Prostate gland (tissue), 2 donors: ENCODE data around the gene SCAF11. TPM values are rescaled to one million over a fixed set of nuclear protein-coding genes. Genes with fewer than 3 reads are reported as not detected.

ENCODE experiments used
- DNase-seq: peaks from one replicate; pipeline ENCODE4 v3.0.0-alpha.2; 2019; ENCODE audit warnings: low spot score
- H3K27ac ChIP-seq, 2 donors: fragments of 200-600 bp; sonication (generic); 2 replicates each; pipeline ENCODE4 v1.5.1; 2017 to 2019
- H3K27me3 ChIP-seq: fragments of 200-600 bp; sonication (generic); replicated peaks from 2 replicates; pipeline ENCODE4 v1.5.1; 2019; ENCODE audit not compliant: insufficient read depth
- H3K36me3 ChIP-seq, 2 donors: fragments of 200-600 bp; sonication (generic); 1 replicate in 1 of 2; 2 replicates in 1 of 2; pipeline versions ENCODE4 v1.5.1 to v1.8.1; 2017 to 2019
- H3K4me1 ChIP-seq: fragments of 200-600 bp; sonication (generic); replicated peaks from 2 replicates; pipeline ENCODE4 v1.5.1; 2019
- H3K4me3 ChIP-seq, 2 donors: fragments of 200-600 bp; sonication (generic); 2 replicates each; pipeline ENCODE4 v1.5.1; 2017 to 2019
- H3K9me3 ChIP-seq: fragments of 200-600 bp; sonication (generic); 2 replicates; pipeline ENCODE4 v1.5.1; 2017
- CTCF ChIP-seq, 4 experiments: fragments of 200-600 bp in 2 of 4; fragments of 450-650 bp in 2 of 4; sonication (generic) in 2 of 4; IDR thresholded peaks; 1 replicate in 3 of 4; 2 replicates in 1 of 4; pipeline ENCODE4 v1.5.1; 2016 to 2019; ENCODE audit warnings: antibody characterized with exemption in 4 of 4, mild to moderate bottlenecking in 2 of 4, moderate library complexity in 2 of 4
- POLR2A ChIP-seq: fragments of 450-650 bp; IDR thresholded peaks from one replicate; pipeline ENCODE4 v1.6.1; 2016; ENCODE audit warnings: antibody characterized with exemption, mild to moderate bottlenecking
- POLR2AphosphoS5 ChIP-seq: sonication (generic); formaldehyde crosslinking; IDR thresholded peaks from one replicate; pipeline ENCODE4 v1.6.1; 2017; ENCODE audit warnings: antibody characterized with exemption
- WGBS: methylation state at CpG from one replicate; pipeline ENCODE4 v1.1.5; 2018; 5-methylcytosine and 5-hydroxymethylcytosine counted together
- intact Hi-C: fragments of 100-400 bp; cut with DNase I; formaldehyde crosslinking; loops from one replicate; pipeline ENCODE4 v1.14.2; 2022
- total RNA-seq, 2 donors: library from RNA; depleted of rRNA; stranded (reverse); fragments of >200 nt; gene quantifications; one replicate each; pipeline ENCODE4 v1.1.0, GENCODE V29; 2016

SCAF11 gene
- total RNA-seq, 2 donors from 2014 or later, result 144 to 171 TPM

DNA sequence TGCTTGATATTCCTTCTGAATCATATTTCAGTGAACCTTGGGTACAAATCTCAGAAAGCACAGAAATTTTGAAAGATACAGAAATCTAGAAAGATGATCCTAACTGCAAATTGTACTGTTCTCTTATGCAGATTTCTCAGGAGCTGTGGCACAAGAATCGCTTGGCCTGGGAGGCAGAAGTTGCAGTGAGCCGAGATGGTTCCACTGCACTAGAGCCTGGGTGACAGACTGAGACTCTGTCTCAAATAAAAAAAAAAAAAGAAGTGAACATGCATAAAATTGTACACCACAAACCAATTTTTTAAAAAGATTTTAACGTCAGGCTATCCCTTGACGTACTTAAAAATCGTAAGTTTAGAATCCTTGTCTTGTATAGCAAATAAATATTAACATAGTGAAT lies 31.3 kb downstream of the SCAF11 start:
- H3K36me3 ChIP-seq, result peaks cover 0 to 3% of the 10 kb centered on the region in 2 donors
- intact Hi-C loops, result no loop called here
- WGBS, result 85% methylated on average over 5 of the region's 5 CpGs
- no peaks in the 10 kb centered on the region for H3K4me1 ChIP-seq
- no peak for DNase-seq
- no peaks in the 10 kb centered on the region for H3K27me3 ChIP-seq
- H3K27ac ChIP-seq, result no peak overlapping the region
- no peak overlapping the region for H3K4me3 ChIP-seq
- no peaks in the 10 kb centered on the region for H3K9me3 ChIP-seq
- TF ChIP-seq POLR2AphosphoS5 (no peak), CTCF (IDR thresholded peaks at IDR 0.05) (no peak), POLR2A (no peak)

DNA sequence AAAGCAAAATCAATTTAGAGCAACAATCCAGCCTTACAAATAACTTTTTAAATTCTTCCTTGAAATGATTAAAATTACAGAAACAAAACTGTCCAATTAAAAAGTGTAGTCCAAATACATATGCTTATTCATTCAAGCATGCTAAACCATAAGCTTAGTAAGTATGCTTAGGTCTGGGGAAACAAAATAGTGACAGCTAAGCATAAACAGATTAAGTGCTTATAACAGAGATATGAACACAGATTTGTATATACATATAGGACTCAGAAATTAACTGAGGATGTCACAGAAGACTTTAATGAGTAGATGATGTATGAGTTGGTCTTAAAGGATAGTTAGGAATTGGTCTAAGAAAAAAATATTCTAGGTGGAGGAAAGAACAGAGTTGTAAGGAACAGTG lies 41.8 kb downstream of the SCAF11 start:
- H3K27me3 ChIP-seq, result no peaks in the 10 kb centered on the region
- H3K9me3 ChIP-seq, result no peaks in the 10 kb centered on the region
- no peak overlapping the region for H3K4me3 ChIP-seq
- no peaks in the 10 kb centered on the region for H3K36me3 ChIP-seq
- intact Hi-C loops, result no loop called here
- no peaks in the 10 kb centered on the region for H3K4me1 ChIP-seq
- no peak for DNase-seq
- no peak for TF ChIP-seq CTCF (IDR thresholded peaks at IDR 0.05)
- TF ChIP-seq POLR2A, result no peak
- TF ChIP-seq POLR2AphosphoS5, result no peak
- no peak overlapping the region for H3K27ac ChIP-seq

DNA sequence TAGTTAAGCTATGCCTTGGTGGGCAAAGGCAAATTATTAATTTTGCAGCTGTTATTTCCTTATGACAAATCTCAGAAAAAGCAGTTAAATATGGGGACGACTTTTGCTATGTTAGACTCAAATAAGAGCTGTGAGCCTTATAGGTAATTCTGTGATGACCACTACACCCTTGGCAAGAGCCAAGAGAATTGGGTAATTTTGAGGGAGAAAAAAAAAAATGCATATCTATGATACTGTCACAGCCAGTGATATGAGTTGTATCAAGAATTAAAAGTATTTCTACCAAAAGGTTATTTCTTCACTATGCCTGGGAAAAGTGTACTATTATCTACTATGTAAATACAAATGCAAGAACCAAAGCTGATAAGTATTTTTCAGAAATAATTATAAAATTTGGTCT lies 43.9 kb downstream of the SCAF11 start:
- intact Hi-C loops, result no loop called here
- WGBS, result 95% methylated on average over 1 of the region's 1 CpG
- Histone ChIP-seq H3K36me3 (no peaks in the 10 kb centered on the region), H3K9me3 (no peaks in the 10 kb centered on the region), H3K4me3 (no peak overlapping the region), H3K27me3 (no peaks in the 10 kb centered on the region), H3K4me1 (no peaks in the 10 kb centered on the region), H3K27ac (no peak overlapping the region)
- TF ChIP-seq CTCF (IDR thresholded peaks at IDR 0.05), result no peak
- TF ChIP-seq POLR2AphosphoS5, result no peak
- TF ChIP-seq POLR2A, result no peak
- no peak for DNase-seq

DNA sequence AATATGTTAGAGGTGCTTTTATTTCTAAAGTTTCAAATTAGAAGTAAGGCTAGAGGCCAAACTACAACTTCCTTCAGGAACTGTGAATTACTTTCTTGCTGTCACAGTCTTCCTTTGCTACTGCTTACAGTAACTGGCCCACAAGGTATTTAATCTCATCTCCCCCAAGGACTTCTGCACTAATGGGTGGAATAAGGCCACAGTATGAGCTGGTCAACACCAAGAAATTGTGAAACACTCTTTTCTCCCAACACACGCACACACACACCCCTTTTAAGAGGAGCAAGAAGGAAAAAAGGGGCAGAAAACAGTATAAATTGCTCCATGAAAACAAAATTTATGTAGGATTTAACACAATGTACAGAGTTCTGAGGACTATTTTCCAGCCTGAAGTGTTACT lies 45.6 kb downstream of the SCAF11 start:
- intact Hi-C loops, result no loop called here
- Histone ChIP-seq H3K27ac (no peak overlapping the region), H3K9me3 (no peaks in the 10 kb centered on the region), H3K36me3 (no peaks in the 10 kb centered on the region), H3K4me1 (no peaks in the 10 kb centered on the region), H3K27me3 (no peaks in the 10 kb centered on the region), H3K4me3 (no peak overlapping the region)
- DNase-seq, result no peak
- TF ChIP-seq POLR2AphosphoS5 (no peak), CTCF (IDR thresholded peaks at IDR 0.05) (no peak), POLR2A (no peak)
- WGBS, result 81% methylated on average over 1 of the region's 1 CpG

GRCh38 chr12:45939759-45940158 lies 50.6 kb downstream of the SCAF11 start:
- H3K9me3 ChIP-seq, result no peaks in the 10 kb centered on the region
- H3K4me1 ChIP-seq, result no peaks in the 10 kb centered on the region
- H3K27ac ChIP-seq, result no peak overlapping the region
- WGBS, result 88% methylated on average over 2 of the region's 2 CpGs
- intact Hi-C loops, result no loop called here
- TF ChIP-seq POLR2AphosphoS5 (no peak), POLR2A (no peak), CTCF (IDR thresholded peaks at IDR 0.05) (no peak)
- no peak overlapping the region for H3K4me3 ChIP-seq
- DNase-seq, result no peak
- no peaks in the 10 kb centered on the region for H3K27me3 ChIP-seq
- no peaks in the 10 kb centered on the region for H3K36me3 ChIP-seq
